ELF-1 (cell line): ENCODE data around the gene UPK3B.
A peak's percentile ranks its signal among the peaks of the same experiment; 100 is the strongest.
"Not testable (repeated sequence)": the region's sequence is repeated elsewhere in the genome, so short reads cannot be mapped to it uniquely, and the experiment has no call there.

Experiments used
- DNase-seq: peaks from one replicate; pipeline ENCODE4 v3.0.0-alpha.2; 2016; ENCODE audit warnings: low read depth, low spot score

Gene UPK3B

GRCh38 chr7:76513817-76514799, 3.8 kb downstream of the UPK3B start:
- DNase-seq, result no peak

GRCh38 chr7:76514926-76515771, 4.8 kb downstream of the UPK3B start:
- DNase-seq, result no peak

GRCh38 chr7:76515999-76516443, 5.7 kb downstream of the UPK3B start:
- DNase-seq, result no peak

- not testable (repeated sequence) for DNase-seq
Observed at GRCh38 chr7:76516932-76517331, 6.6 kb downstream of the UPK3B start.

- DNase-seq, result not testable (repeated sequence)
Observed at GRCh38 chr7:76526183-76526582, 15.8 kb downstream of the UPK3B start.

- not testable (repeated sequence) for DNase-seq
Observed at GRCh38 chr7:76531643-76532042, 21.3 kb downstream of the UPK3B start.

- DNase-seq, result not testable (repeated sequence)
Observed at GRCh38 chr7:76543197-76543596, 32.8 kb downstream of the UPK3B start, which contains the start of gene SPDYE16. Gene SPDYE16 (minus strand): TSS chr7:76543297. CDS start chr7:76541459, 1,838 bp downstream.

- peak; percentile 90 for DNase-seq
Observed at GRCh38 chr7:76549025-76549854, 38.9 kb downstream of the UPK3B start.

- DNase-seq, result not testable (repeated sequence)
Observed at GRCh38 chr7:76549855-76550248, 39.5 kb downstream of the UPK3B start.

- DNase-seq, result not testable (repeated sequence)
Observed at GRCh38 chr7:76551992-76552391, 41.6 kb downstream of the UPK3B start.

GRCh38 chr7:76559685-76560084, 49.3 kb downstream of the UPK3B start:
- DNase-seq, result not testable (repeated sequence)

GRCh38 chr7:76560157-76560556, 49.8 kb downstream of the UPK3B start:
- not testable (repeated sequence) for DNase-seq

- DNase-seq, result not testable (repeated sequence)
Observed at GRCh38 chr7:76561342-76561741, 51.0 kb downstream of the UPK3B start.

- not testable (repeated sequence) for DNase-seq
Observed at GRCh38 chr7:76565001-76565400, 54.6 kb downstream of the UPK3B start.
